ENCODE measurements around the gene RPA1. TPM values are rescaled to one million over a fixed set of nuclear protein-coding genes. Genes with fewer than 3 reads are reported as not detected.

Gene RPA1
- total RNA-seq, 2 experiments from 2014 or later, result 196 to 249 TPM

DNA sequence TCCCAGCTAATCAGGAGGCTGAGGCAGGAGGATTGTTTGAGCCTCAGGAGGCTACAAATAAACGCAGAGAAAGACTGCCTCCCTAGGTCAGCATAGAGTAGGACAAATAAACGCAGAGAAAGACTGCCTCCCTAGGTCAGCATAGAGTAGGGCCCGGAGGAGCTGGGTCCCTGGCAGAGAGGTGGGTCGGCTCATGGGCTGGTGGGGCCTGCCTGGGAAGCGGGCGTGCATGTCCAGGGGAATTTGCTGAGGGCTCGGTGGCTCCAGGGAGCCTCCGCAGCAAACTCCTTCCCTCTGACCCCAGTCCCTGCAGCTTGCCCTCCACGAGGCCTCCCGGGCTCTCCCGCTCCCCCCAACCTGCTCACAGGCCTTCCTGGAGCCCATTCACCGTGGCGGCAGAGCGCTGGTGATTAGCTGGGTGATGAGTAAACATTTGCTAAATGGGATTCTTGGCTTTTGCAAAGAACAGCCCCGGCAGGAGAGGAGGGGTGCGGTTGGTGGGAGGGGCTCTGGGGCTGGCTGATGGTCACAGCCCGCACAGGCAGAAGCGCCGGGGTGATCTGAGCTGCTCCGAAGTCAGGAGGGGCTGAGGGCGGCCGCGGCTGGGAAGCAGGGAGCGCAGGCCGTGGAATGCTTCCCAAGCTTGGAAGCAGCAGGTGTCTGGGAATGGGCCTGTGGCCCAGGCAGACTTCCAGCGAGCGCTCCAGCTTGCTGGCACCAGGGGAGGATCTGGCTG is 102.2 kb downstream of the RPA1 start:
- DNase-seq (no peak), ATAC-seq (no peak)
- no peaks in the 10 kb centered on the region for H3K36me3 Mint-ChIP-seq
- no peaks in the 10 kb centered on the region for H3K27me3 Mint-ChIP-seq
- no peaks in the 10 kb centered on the region for H3K9me3 Mint-ChIP-seq (ENCODE audit: low read depth)
- no peak overlapping the region for H3K27ac Mint-ChIP-seq
- H3K4me1 Mint-ChIP-seq, result no peaks in the 10 kb centered on the region
- H3K4me3 Mint-ChIP-seq, result no peak overlapping the region
- CTCF ChIA-PET, result interaction anchor here (0.9 kb wide), 1 partner anchor 102 kb away, joined by 3 read pairs; no protein-coding TSS in a partner anchor

DNA sequence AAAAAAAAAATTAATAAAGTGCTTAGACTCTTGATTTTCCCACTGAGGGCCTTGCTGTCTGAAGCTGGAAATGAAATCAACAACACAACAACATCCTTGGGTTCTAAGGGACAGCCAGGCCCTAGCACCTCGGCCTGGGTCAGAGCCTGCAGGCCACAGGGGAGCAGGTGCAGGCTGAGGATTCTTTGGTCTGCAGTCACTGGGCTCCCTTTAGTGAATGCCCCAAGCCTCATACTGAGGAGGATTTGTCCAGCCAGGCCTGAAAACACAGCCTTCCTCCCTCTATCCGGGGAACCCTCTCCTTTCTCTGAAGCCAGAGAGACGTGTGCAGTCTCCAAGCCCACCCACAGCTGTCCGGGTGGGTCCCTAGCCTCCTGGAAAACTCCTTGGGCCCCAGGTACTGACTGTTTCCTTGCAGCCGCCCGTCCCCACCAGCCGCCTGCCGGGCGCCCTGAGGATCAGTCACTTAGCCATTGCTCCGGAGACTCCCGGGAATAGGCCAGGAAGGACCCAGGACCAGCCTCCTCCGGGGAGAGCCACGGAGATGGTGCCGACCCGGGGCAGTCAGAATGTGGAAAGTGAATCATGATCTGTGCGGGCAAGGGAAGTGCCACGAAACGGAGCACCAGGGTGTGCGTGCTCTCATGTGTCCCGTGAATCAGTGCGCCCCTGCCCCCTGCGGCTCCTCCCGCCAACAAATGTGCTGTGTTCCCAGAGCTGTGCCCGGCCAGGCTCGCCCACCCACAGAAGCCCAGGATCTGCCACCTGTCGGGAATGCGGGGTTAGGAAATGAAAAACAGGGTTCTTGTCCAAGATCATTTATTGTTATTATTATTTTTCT is 104.3 kb downstream of the RPA1 start:
- no peaks in the 10 kb centered on the region for H3K9me3 Mint-ChIP-seq (ENCODE audit: low read depth)
- DNase-seq (no peak), ATAC-seq (no peak)
- no peaks in the 10 kb centered on the region for H3K4me1 Mint-ChIP-seq
- H3K27me3 Mint-ChIP-seq, result no peaks in the 10 kb centered on the region
- CTCF ChIA-PET, result no interaction called here
- H3K4me3 Mint-ChIP-seq, result no peak overlapping the region
- H3K36me3 Mint-ChIP-seq, result no peaks in the 10 kb centered on the region
- H3K27ac Mint-ChIP-seq, result no peak overlapping the region

DNA sequence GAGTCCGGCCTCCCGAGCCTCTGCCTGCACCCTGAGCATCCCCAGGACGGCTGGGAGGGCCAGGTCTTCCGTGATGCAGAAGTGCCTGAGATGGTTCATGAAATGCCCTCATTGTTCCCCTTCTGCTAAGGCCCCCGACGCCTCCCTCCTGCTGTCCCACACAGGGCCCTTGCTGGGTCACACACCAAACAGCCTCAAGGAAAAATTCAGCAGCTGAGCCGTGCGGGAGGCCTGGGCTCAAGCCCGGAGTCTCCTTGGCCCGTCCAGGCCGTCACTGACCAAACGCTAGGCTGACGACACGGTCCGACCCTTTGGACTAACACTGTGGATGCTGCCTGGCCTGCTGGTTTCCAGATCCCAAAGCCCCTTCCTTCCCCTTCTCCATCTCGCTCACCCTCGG is 105.1 kb downstream of the RPA1 start:
- no peak overlapping the region for H3K4me3 Mint-ChIP-seq
- no peak for ATAC-seq
- H3K27ac Mint-ChIP-seq, result no peak overlapping the region
- CTCF ChIA-PET, result no interaction called here
- H3K9me3 Mint-ChIP-seq (ENCODE audit: low read depth), result no peaks in the 10 kb centered on the region
- no peaks in the 10 kb centered on the region for H3K27me3 Mint-ChIP-seq
- DNase-seq, result no peak
- no peaks in the 10 kb centered on the region for H3K36me3 Mint-ChIP-seq
- H3K4me1 Mint-ChIP-seq, result no peaks in the 10 kb centered on the region

DNA sequence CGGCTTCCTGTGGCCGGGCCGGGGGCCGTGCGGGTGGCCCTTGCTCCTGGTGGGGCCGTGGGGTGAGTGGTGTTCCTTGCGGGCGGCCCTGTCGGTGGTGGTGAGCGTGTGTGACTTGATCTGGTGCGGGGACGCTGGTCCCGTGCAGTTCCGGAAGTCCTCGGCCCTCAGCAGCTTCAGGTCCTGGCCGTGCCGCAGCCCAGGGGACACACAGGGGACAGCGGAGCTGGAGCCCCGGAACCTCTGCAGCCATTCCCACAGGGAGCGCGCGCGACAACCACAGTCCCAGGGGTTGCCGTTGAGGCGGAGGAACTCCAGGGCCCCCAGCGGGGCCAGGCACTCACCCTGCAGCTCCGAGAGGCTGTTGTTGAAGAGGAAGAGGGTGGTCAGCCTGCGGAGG is 107.0 kb downstream of the RPA1 start:
- DNase-seq (no peak), ATAC-seq (no peak)
- Mint-ChIP-seq H3K27me3 (no peaks in the 10 kb centered on the region), H3K4me3 (no peak overlapping the region), H3K27ac (no peak overlapping the region), H3K9me3 (ENCODE audit: low read depth) (no peaks in the 10 kb centered on the region), H3K36me3 (no peaks in the 10 kb centered on the region), H3K4me1 (no peaks in the 10 kb centered on the region)
- CTCF ChIA-PET, result no interaction called here

DNA sequence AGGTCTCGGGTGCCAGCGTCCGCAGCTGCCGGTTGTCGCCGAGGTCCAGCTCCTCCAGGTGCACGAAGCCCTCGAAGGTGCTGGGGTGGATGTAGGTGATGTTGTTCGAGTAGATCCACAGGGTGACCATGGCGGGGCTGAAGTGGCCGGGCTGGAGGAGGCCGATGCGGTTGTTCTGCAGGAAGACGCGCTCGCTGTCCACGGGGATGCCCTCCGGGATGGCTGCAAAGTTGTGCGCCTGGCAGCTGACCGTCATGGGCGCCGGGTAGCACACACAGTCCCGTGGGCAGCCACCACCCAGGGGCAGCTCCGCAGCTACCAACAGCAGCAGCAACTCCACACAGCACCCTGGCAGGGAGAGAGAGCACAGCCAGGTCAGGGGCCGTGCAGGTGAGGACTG is 107.7 kb downstream of the RPA1 start:
- Mint-ChIP-seq H3K27ac (no peak overlapping the region), H3K36me3 (no peaks in the 10 kb centered on the region), H3K27me3 (no peaks in the 10 kb centered on the region), H3K9me3 (ENCODE audit: low read depth) (no peaks in the 10 kb centered on the region), H3K4me1 (no peaks in the 10 kb centered on the region), H3K4me3 (no peak overlapping the region)
- CTCF ChIA-PET, result no interaction called here
- ATAC-seq (no peak), DNase-seq (no peak)

DNA sequence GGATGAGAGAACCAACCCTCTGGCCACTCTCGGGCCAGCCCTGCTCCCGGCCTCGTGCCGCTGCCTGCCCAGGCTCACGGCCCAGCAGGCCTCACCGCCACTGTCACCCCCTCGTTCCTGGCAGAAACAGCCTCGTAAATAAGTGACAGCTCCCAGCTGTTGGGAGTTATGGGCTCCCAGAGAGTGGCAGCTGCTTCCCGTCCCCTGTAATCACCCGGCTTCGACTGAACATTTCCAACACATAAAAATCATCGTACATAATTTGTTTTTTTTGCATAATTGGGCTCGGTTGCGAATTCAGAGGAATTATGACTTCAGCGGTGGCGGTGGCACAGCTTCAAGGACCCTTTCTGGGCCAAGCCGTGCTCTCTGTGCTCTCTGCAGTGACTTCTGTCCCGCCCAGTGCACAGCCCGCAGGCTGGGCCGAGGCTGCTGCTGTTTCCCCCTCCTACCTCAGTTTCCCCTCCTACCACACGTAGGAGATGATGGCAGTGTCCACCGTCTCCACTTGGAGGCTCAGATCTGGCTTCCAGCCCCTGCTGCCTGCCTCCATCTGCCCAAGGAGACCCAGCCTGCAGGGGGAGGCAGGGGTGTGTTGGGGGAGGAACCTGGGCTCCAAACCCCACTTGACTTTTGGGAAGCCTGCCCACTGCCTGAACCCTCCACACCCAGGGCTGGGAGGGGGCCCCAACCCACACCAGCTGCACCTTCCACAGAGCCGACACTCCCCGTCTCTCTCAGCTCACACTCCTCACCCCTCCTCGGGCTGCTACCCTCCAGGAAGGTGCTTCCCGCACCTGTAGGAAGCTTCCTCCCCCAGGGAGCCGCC is 110.4 kb downstream of the RPA1 start:
- CTCF ChIA-PET, result no interaction called here
- Mint-ChIP-seq H3K4me3 (no peak overlapping the region), H3K9me3 (ENCODE audit: low read depth) (no peaks in the 10 kb centered on the region), H3K27me3 (no peaks in the 10 kb centered on the region), H3K36me3 (no peaks in the 10 kb centered on the region), H3K4me1 (no peaks in the 10 kb centered on the region), H3K27ac (no peak overlapping the region)
- DNase-seq, result no peak
- ATAC-seq, result no peak

DNA sequence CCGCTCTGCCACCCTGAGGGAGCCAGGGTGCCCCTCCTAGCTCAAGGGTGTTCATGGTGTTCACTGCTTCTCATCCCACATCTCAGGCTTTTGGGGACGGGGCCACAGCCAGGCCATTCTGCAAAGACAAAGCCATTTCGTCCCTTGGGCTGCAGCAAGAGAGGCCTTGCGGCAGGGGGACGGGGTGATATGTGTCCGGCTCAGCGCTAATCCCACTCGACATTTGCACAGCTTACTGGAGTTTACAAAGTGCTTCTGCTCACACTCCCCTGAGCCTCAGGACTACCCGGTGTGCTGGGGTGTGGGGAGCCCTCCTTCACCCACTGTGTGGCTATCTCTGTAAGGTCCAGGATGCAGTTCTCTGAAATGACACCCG is 111.0 kb downstream of the RPA1 start:
- H3K36me3 Mint-ChIP-seq, result no peaks in the 10 kb centered on the region
- H3K27me3 Mint-ChIP-seq, result no peaks in the 10 kb centered on the region

DNA sequence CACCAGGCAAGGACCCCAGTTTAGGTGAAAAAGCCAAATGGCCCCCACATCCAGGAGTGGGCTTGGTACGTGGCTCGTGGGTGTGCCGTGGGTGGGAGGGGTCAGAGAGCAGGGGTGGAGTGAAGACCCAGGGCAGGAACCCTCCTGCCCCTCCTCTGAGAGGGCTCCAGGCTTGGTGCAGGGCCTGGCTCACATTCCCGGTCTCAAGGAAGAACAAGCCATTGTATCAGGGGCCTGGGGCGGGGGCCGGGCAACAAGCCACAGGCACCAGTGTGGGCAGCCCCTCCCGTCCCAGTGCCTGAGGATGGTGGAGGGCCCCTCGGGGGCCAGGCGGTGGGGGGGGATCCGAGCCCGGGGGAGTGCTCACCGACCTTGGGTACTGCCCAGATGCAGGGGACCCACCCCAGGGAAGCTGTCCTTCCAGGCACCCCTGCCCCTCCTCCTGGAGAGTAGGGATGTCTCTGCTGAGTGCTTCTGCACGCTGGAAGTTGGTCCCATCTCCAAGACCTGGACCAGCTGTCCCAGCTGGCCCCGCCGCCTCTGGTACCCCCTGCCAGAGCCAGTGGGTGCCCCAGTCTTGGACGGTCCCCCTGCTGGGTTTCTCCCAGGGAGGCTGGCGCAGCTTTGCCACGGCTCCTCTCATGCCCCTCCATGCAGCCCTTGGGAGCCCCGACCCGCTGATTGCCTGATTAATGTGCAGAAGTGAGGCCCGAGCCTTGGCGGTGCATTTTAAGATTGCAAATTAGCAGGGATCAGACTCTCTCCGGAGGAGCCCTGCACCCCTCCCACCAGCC is 111.7 kb downstream of the RPA1 start:
- DNase-seq (no peak), ATAC-seq (no peak)
- CTCF ChIA-PET, result no interaction called here
- Mint-ChIP-seq H3K27ac (no peak overlapping the region), H3K4me3 (no peak overlapping the region), H3K27me3 (no peaks in the 10 kb centered on the region), H3K4me1 (no peaks in the 10 kb centered on the region), H3K9me3 (ENCODE audit: low read depth) (no peaks in the 10 kb centered on the region), H3K36me3 (no peaks in the 10 kb centered on the region)

More for the DNA sequence above, 111.0 kb downstream of the RPA1 start:
- ATAC-seq (no peak), DNase-seq (no peak)
- Mint-ChIP-seq H3K27ac (no peak overlapping the region), H3K4me1 (no peaks in the 10 kb centered on the region), H3K4me3 (no peak overlapping the region), H3K9me3 (ENCODE audit: low read depth) (no peaks in the 10 kb centered on the region)
- CTCF ChIA-PET, result no interaction called here

DNA sequence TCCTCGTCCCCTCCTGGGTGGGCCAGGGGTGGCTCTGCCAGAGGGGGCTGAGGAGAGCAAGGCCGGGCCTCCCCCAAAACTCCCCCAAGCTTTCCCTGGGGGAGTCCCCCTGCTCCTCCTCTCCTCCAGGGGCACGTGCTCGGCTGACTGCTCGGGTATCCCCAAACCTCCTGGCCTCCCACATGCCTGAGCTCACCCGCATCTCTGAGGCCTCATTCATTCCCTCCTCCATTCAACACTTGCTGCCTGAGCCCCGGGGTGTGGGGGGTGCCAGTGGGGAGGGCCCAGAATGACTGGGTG is 112.2 kb downstream of the RPA1 start:
- no peaks in the 10 kb centered on the region for H3K9me3 Mint-ChIP-seq (ENCODE audit: low read depth)
- H3K27me3 Mint-ChIP-seq, result no peaks in the 10 kb centered on the region
- no peaks in the 10 kb centered on the region for H3K4me1 Mint-ChIP-seq
- no peak overlapping the region for H3K27ac Mint-ChIP-seq
- CTCF ChIA-PET, result no interaction called here
- H3K36me3 Mint-ChIP-seq, result no peaks in the 10 kb centered on the region
- DNase-seq, result no peak
- no peak for ATAC-seq
- no peak overlapping the region for H3K4me3 Mint-ChIP-seq

DNA sequence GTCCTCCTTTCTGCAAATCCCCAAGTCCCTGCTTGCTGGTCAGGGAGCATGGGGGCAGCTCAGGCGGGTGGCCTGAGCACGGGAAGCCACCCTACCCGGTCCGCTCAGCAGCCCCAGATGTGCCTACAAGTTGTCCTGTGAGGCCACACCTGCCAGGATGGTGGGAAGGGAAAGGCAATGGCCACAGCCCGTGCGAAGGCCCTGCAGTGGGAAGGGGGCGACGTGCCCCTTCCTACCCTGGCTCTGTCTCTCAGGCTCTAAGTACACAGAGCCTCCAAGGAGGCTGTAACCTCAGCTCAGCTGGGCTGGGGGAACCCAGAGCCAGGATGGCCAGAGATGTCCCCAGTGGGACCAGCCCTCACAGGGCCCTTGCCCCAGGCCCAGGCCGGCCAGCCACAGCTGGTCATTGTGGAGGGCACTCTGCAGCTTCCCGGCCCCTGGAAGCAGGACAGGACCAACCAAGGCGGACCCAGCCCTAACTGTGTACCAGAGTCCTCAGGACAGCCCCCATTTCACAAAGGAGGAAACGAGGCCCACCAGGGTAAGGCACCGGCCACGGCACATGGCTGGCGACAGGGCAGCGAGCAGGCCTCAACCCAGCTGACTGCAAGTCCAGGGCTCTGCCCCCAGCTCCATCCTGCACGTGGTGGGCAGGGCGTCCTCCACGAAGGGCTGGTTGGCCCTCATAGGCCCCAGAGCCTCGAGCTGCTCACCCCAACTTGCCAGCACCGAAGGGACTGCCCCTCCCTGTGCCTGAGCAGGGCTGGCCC is 113.0 kb downstream of the RPA1 start:
- H3K9me3 Mint-ChIP-seq (ENCODE audit: low read depth), result no peaks in the 10 kb centered on the region
- DNase-seq, result no peak
- CTCF ChIA-PET, result no interaction called here
- ATAC-seq, result no peak
- no peaks in the 10 kb centered on the region for H3K4me1 Mint-ChIP-seq
- no peak overlapping the region for H3K27ac Mint-ChIP-seq
- no peaks in the 10 kb centered on the region for H3K36me3 Mint-ChIP-seq
- H3K4me3 Mint-ChIP-seq, result no peak overlapping the region
- no peaks in the 10 kb centered on the region for H3K27me3 Mint-ChIP-seq

DNA sequence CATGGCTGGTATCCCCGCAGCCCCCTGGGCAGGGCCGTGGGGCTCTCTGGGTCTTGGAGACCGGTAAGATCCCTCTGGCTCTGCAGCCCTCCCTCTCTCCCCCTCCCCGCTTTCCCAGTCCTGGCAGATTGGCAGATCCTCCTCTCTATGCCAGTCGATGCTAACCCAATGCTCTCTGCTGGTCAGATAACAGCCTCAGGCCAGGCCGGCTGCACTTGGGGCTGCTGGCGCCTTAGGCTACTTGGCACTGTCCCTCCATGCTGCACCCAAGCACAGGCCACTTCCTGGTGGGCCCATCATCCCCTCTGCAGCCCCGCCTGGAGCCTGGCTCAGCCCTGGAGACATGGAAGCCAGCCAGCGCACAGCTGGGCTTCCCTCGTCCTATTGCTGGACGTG is 113.6 kb downstream of the RPA1 start:
- Mint-ChIP-seq H3K4me3 (no peak overlapping the region), H3K27ac (no peak overlapping the region), H3K27me3 (no peaks in the 10 kb centered on the region), H3K36me3 (no peaks in the 10 kb centered on the region), H3K9me3 (ENCODE audit: low read depth) (no peaks in the 10 kb centered on the region), H3K4me1 (no peaks in the 10 kb centered on the region)
- ATAC-seq (no peak), DNase-seq (no peak)
- CTCF ChIA-PET, result no interaction called here

DNA sequence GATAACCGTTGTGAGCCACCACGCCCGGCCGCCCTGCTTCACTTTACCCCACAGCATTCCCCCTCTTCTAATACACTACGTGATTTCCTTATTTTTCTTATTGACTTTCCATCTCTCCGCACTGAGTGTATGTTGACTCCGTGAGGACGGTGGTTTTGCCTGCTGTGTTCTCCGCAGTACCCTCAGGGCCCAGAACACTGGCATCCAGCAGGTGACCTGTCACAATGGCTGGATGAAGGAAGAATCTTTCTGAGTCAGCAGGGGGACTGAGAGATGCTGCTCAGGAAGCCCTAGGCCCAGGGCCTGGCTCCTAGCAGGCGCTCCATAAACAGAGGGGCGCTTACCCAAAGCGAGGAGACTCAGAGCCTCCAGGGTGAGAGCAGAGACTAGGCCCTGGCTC is 115.8 kb downstream of the RPA1 start:
- Mint-ChIP-seq H3K4me1 (no peaks in the 10 kb centered on the region), H3K36me3 (no peaks in the 10 kb centered on the region), H3K9me3 (ENCODE audit: low read depth) (no peaks in the 10 kb centered on the region), H3K27me3 (no peaks in the 10 kb centered on the region), H3K4me3 (no peak overlapping the region), H3K27ac (no peak overlapping the region)
- CTCF ChIA-PET, result no interaction called here
- DNase-seq (no peak), ATAC-seq (no peak)
